Cardiac fibroblast (primary cell): Measurements from ENCODE around the gene NLRP10.
A peak's percentile ranks its signal among the peaks of the same experiment; 100 is the strongest.

Experiments used
- DNase-seq, 2 donors: peaks; one replicate each; pipeline versions ENCODE4 v3.0.0 to v3.0.0-alpha.2; 2010; ENCODE audit warnings: low read depth in 2 of 2
- H3K4me3 ChIP-seq, 2 donors: replicated peaks in 1 of 2; 1 replicate in 1 of 2; 2 replicates in 1 of 2; pipeline ENCODE4 v1.5.1; 2011; ENCODE audit warnings: low read depth in 2 of 2, low read length in 2 of 2, mild to moderate bottlenecking in 2 of 2, moderate library complexity in 1 of 2
- TF ChIP-seq, protein P1 (sequence below): IDR thresholded peaks from one replicate; pipeline ENCODE4 v1.5.1; 2011; ENCODE audit warnings: low read depth, mild to moderate bottlenecking, low read length, inconsistent platforms

The NLRP10 gene

DNA sequence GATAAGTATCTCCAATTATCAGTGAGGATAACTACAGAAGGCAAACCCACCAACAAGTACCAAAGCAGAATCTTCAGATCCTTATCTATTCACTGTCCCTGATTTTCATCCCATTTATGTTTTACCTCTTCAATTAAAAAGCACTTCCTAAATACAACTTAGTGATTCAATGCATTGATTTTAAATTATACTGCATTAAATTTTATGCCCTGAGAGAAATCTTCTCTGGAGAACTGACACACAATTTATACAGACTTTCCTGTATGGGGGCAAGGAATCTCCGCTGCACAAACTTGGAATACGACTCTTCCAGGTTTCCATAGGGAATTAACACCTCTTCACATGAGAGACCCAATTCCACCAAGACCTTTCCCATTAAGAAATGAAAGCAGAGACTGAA lies 23.6 kb downstream of the NLRP10 start, which contains the start of gene OR10A3:
OR10A3 (minus strand) TSS at position 101 of the 400 bp plus-strand sequence. CDS start 2,188 bp downstream, outside the sequence.
- no peak within 1 kb of the TSS for H3K4me3 ChIP-seq
- TF ChIP-seq, protein P1, sequence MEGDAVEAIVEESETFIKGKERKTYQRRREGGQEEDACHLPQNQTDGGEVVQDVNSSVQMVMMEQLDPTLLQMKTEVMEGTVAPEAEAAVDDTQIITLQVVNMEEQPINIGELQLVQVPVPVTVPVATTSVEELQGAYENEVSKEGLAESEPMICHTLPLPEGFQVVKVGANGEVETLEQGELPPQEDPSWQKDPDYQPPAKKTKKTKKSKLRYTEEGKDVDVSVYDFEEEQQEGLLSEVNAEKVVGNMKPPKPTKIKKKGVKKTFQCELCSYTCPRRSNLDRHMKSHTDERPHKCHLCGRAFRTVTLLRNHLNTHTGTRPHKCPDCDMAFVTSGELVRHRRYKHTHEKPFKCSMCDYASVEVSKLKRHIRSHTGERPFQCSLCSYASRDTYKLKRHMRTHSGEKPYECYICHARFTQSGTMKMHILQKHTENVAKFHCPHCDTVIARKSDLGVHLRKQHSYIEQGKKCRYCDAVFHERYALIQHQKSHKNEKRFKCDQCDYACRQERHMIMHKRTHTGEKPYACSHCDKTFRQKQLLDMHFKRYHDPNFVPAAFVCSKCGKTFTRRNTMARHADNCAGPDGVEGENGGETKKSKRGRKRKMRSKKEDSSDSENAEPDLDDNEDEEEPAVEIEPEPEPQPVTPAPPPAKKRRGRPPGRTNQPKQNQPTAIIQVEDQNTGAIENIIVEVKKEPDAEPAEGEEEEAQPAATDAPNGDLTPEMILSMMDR, result no peak
- DNase-seq, result no peak

DNA sequence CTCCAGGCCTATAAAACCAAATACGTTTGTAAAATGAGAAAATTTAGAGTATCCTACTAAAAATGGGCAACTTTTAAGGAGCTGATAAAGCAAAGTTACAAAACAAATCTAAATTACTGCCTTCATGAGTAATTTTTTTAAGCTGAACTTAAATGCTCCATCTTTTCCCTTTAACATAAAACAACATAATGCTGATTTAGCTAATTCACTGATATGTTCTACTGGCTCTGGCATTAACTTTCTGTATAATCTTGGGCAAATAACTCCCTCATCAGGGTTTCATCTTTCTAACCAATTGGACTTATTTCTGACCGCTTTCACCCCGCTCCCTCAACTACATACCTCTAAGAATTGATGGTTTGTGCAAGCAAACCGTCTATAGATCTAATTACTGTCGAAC lies 24.1 kb downstream of the NLRP10 start:
- TF ChIP-seq, protein P1, result no peak
- H3K4me3 ChIP-seq, result no peak overlapping the region
- no peak for DNase-seq

DNA sequence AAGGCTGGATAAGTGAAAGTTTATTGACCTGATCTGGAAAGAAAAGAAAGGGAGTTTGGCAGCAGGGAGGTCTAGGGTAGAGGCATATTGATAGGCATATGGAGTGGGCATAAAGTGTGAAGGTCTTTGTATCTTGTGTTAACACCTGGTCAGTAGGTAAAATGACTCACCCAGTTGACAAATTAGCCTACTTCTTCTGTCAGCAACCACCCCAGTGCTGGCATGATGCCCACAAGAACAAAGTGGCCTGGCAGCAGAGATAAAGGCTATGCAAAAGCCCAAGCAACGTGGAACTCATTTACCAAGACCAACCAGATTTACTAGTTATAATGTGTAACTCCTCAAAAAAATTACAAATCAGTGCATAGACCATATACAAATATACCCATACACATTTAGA lies 28.6 kb downstream of the NLRP10 start:
- H3K4me3 ChIP-seq, result no peak overlapping the region
- no peak for DNase-seq
- TF ChIP-seq, protein P1, result no peak

DNA sequence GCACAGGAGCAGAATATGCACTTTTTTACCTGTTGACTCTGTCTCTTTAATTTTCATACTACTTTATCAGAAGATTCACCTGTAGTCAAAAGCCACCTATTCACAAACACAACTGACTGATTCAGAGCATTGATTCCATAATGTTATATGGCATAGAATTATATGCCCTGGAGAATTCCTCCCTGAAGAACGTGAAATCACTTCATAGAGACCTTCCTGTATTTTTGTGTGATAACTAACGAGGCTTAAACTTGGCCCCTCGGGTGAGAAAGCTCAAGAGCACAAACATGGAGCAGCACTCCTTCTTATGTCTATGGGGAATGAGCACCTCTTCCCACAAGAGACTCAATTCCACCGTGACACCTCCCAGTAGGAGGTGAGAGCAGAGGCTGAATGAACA lies 34.1 kb downstream of the NLRP10 start, which contains the start of gene OR10A6:
OR10A6 (minus strand) TSS at position 101 of the 400 bp plus-strand sequence. CDS start 2,606 bp downstream, outside the sequence.
- TF ChIP-seq, protein P1, result no peak
- no peak within 1 kb of the TSS for H3K4me3 ChIP-seq
- no peak for DNase-seq

DNA sequence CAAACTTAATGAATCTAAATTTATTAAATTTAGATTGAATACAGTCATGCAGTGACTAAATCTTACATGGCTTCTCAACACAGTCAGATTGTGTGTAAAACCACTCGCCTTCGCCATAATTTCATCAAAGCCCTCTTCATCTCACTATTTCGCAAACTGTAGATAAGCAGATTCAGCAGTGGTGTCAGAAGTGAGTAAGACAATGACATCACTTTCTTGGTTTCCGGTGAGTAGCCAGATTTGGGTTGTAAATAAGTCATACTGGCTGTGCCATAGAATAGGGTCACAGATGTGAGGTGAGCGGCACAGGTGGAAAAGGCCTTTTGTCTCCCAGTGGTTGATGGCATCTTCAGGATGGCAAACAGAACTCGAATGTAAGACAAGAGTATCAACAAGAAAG lies 37.6 kb downstream of the NLRP10 start:
- TF ChIP-seq, protein P1, result no peak
- DNase-seq, result peak; percentile 2 to 73
- no peak overlapping the region for H3K4me3 ChIP-seq

DNA sequence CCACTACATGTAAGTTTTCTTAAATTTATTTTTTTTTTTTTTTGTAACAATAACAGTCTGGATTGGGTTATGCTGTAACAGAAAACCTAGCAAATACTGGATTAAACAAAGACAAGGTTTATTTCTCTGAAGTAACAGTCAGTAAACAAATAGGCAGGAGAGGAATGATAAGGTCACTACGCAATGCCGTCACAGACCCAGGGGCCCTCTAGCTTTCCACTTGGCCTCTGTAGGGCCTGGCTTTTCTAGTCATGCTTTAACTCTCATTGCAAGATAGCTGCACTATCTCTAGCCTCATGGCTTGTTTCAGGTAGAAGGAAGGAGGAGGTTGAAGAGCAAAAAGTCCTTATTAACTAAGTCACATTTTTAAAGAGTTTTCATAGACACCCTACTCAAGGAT lies 40.7 kb downstream of the NLRP10 start:
- TF ChIP-seq, protein P1, result no peak
- H3K4me3 ChIP-seq, result no peak overlapping the region
- no peak for DNase-seq

DNA sequence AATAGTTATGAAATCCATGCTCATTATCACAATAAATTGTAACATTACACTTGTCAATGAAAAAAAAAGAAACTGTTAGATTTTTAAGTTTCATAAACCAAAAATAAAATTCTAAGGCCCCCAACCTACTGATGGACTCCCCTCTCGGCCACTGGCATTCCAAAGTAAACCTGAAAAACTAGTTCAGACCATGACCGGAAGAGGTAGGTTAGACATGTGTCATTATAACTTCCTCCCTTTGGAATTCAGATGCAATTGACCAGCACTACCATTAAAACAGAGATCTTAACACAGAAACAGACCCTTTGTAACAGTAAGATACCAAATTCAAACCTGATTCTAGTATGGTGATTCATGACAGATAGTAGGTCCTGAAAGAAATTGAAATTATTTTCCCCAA lies 47.1 kb downstream of the NLRP10 start:
- DNase-seq, result no peak
- no peak overlapping the region for H3K4me3 ChIP-seq
- TF ChIP-seq, protein P1, result no peak
